ENCODE measurements around the gene FSTL4.
"Not testable (repeated sequence)": the region's sequence is repeated elsewhere in the genome, so short reads cannot be mapped to it uniquely, and the experiment has no call there.

FSTL4 gene

GRCh38 chr5:133546500-133546899 is 65.8 kb downstream of the FSTL4 start:
- no peak for DNase-seq

- DNase-seq = no peak
Observed at GRCh38 chr5:133544346-133544745, 68.0 kb downstream of the FSTL4 start.

- DNase-seq = no peak
Observed at GRCh38 chr5:133539818-133540217, 72.5 kb downstream of the FSTL4 start.

DNA sequence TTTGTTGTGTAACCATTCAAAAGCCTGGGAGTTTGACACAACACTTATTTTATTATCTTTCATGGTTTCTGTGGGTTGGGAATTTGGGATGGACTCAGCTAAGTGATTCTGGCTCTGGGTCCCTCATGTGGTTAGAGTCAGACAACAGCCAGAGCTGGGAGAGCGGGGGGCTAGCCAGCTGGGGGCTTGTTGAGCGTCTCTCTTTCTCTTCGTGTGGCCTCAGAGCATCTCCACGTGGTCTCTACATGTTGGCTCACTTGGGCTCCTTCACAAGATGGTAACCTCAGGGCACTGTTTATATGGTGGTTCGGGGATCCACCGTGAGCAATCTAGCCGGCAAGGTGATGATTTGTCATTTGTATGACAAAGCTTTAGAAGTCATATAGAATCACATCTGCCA is 73.6 kb downstream of the FSTL4 start:
- DNase-seq = no peak

DNA sequence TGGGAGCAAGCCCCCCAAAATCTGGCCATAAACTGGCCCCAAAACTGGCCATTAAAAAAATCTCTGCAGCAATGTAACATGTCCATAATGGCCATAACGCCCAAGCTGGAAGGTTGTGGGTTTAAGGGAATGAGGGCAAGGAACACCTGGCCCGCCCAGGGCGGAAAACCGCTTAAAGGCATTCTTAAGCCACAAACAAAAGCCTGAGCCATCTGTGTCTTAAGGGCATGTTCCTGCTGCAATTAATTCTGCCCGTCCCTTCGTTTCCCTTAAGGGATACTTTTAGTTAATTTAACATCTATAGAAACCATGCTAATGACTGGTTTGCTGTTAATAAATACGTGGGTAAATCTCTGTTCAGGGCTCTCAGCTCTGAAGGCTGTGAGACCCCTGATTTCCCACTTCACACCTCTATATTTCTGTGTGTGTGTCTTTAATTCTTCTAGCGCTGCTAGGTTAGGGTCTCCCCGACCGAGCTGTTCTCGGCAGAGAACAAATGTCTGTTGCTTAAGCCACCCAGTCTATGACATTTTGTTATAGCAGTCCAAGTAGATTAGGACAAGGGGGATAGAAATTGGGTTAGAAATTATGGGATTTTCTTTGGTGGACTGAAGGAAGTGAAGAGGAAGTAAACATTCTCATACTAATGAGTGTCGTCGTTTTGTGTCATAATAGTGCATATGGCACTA is 77.0 kb downstream of the FSTL4 start:
- DNase-seq = not testable (repeated sequence)

- DNase-seq = no peak
Observed at GRCh38 chr5:133534566-133534965, 77.8 kb downstream of the FSTL4 start.

- DNase-seq = no peak
Observed at GRCh38 chr5:133533541-133533940, 78.8 kb downstream of the FSTL4 start.

DNA sequence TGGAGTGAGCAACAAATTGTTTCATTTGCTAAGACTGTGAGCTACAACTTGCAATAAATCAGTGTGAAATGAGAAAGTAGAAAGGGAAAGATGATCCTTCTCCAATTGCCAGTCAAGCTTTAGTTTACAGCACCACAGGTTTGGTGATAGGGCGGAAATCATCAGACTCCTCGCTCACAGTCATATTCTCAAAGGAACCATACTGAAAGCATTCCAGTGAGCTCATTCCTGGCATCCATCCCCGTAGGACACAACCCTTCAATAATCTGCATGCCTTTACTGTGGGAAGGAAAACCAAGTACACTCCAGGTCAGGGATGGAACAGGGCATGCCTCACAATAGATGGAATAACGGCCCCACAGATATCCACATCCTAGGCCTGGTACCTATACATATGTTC is 80.7 kb downstream of the FSTL4 start:
- DNase-seq = no peak

DNA sequence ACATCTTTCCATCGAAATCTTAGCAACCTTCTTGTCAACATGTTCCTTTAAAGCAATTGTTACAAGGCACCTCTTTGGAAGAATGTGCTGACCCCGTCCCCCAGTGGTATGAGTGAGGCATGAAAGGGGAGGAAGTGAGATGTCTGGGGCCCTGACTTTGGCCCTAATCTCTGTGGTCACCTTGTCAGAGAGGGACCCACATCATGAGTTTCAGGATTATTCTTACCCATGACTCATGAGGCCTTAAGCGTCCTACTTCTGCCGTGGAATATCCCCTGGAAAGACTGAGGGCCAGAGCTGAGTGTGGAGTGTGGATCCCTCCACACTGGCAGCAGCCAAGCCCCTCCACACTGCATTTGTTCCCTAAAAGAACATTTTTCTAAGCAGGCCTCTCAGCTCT is 81.2 kb downstream of the FSTL4 start:
- no peak for DNase-seq

- DNase-seq = no peak
Observed at GRCh38 chr5:133530270-133530669, 82.1 kb downstream of the FSTL4 start.

DNA sequence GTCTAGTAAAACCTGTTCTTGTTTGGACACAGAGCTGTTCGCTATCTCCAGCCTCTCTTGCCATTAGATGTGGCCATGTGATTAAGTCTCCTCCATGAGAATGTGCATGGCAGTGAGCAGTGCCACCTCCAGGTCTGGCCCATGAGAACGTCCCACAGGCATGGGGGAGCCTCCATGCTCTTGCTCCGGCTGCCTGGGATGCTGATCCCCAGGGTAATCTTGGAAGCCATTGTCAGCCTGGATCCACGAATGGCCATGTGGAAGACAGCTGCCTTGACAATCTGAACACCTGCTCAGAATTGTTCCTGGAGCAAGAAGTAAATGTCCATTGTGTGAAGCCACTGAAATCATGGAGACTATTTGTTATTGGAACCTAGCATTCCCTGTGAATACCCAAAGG is 83.5 kb downstream of the FSTL4 start:
- DNase-seq = no peak

DNA sequence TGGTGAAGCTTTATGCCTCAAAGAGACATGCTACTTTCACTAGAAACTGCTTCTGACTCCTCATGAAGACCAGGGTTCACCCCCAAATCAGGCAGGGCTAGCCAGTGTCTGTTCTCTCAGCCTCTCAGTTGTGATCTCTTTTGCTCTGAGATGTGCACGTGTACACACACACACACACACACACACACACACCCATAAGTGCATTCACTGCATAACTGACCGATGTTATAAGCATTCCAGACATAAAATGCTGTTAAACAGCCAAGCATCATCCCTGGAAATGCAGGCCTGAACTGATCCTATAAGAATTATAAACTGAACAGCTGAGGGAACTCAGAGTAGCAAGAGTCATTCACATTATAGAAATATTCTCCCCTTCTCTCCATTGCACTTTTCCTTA is 85.0 kb downstream of the FSTL4 start:
- DNase-seq = no peak

GRCh38 chr5:133526368-133526767 is 86.0 kb downstream of the FSTL4 start:
- no peak for DNase-seq

DNA sequence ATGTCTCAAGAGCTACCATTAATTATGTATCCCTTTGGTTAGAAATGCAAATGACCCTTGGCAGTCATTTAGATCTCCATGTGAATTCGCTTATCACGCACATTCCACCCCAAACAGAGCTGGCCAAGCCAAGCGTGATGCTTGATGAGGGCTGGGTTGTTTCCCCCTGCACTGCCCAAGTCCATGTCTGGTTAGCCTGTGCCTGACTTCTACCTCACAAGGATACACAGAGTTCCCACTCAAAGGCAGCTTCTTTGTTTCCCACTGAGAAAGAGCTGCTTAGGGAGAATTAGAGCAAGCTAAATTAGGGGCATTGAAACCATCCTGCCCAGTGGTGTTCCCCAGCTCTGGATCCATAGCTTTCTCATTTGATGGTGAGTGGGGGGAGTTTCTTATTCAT is 87.2 kb downstream of the FSTL4 start:
- DNase-seq = no peak

DNA sequence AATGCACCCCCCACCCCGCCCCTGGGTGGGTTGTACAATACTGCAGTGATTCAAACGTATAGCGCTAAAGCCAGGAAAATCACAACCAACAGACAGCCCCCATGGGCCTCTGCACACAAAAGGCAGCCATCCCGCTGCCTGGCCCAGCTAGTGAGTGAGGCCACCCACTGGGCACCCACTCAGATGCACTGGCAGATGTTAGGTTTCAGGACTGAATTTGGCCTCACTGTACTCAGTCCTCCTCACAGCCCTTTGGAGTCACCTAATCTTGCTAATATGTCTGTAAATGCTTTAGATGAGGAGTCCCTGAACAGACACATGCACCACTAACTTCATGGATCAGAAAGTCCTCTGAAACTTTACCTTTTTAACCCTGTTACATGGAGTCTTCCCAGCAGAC is 87.7 kb downstream of the FSTL4 start:
- DNase-seq = no peak

DNA sequence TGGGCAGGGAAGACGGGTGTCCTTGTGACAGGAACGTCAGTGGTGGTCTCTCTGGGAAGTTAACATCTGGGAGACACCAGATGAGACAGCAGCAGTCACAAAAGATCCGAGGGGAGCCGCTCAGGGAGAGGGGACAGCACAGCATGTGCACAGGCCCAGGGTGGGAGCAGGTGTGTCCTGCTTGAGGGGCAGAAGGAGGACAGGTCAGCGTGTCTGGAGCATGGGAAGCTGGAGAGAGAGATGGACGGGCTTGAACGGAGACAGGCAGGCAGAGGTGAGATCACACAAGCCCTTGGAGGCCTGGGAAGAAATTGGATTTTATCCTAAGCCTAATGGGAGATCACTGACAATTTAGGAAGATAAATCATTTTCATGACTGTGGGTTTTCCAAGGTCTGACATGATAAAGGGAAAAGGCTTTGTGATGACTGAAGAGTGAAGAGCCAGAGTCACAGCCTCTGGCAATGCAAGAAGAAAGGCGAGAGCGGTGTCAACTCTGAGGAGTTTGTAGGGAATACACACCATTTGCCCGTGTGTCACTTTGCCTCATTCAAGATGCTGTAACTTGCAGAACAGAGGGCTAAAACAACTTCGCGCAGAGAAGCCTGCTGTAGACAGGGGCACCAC is 88.3 kb downstream of the FSTL4 start:
- DNase-seq = no peak

- DNase-seq = no peak
Observed at GRCh38 chr5:133523013-133523658, 89.2 kb downstream of the FSTL4 start.

DNA sequence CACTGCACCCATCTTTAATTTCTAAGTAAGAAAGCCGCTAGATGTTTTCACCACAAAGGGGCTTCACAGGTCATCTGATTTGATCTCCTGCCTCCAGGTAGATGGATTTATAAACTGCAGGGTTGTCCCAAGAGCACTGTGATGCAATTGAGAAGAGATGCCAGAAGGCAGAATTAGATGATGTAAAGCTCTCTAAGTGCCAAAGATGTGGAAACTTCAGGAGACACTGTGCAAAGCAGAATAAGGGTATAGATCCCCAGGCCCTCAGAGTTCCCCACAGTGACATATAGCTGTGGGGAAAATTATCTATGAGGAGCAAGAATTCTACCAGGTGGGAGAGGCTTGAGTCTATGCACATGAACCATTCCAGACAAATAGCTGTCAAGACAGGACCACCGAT is 90.5 kb downstream of the FSTL4 start:
- DNase-seq = no peak

GRCh38 chr5:133520991-133521706 is 91.2 kb downstream of the FSTL4 start:
- no peak for DNase-seq

GRCh38 chr5:133520062-133520461 is 92.3 kb downstream of the FSTL4 start:
- no peak for DNase-seq

DNA sequence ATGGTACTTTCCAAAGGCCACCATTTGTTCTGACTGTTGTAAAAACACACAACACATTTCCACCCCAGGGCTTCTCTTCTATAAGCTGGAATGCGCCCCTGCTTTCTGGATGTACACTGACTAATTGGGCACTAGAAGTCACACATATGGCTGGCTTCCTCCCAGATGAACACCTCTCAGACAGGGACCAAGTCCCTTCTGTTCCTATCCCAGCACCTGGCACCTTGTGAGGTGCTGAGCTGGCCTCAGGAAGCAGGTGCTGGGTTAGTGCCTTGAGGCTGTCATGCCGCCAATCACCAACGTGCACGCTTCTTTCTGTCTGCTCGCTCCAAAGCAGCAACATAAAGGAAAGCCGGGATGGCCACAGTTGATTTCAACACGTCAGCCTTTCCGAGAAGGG is 93.2 kb downstream of the FSTL4 start:
- no peak for DNase-seq

DNA sequence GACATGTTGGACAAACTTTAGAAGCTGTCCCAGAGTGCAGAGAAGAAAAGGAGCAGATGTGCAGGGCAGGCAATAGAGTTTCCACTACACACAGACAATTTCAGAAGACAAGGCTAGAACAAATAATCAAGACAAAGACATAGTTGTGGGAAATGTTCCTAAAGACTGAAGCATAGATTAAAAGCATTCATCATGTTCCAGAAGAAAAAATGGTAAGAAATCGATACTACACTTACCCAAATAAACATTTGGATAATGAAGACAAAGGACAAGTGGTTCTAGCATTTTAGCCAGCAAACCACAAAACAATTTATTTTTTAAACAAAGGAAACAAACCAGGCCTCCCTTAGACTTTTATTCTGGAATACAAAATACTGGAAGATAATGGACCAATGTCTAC is 97.9 kb downstream of the FSTL4 start:
- no peak for DNase-seq

- DNase-seq = no peak
Observed at GRCh38 chr5:133512896-133513295, 99.4 kb downstream of the FSTL4 start.
